Panc1 (cell line): Measurements from ENCODE around the gene EFNA5. TPM values are rescaled to one million over a fixed set of nuclear protein-coding genes. Genes with fewer than 3 reads are reported as not detected.

Source experiments
- ATAC-seq: fragments of 200-7000 bp; cut with Tn5 transposase; 2 replicates; pipeline ENCODE4 v1.9.1; 2020; ENCODE audit warnings: mild to moderate bottlenecking, moderate library complexity
- BruUV-seq: library from RNA; stranded (reverse); fragments of 400-500 nt; replicated peaks from 2 replicates; lab custom pipeline; 2021; lab: Mats Ljungman, UMichigan
- CTCF ChIA-PET: fragments of 300-600 bp; sonication (Branson Sonifier 250); formaldehyde crosslinking; loops from one replicate; lab custom pipeline; 2022; ENCODE audit warnings: antibody characterized with exemption; lab: Charles Lee
- POLR2A ChIA-PET: fragments of 300-600 bp; sonication (Branson Sonifier 250); formaldehyde crosslinking; loops from one replicate; lab custom pipeline; 2022; ENCODE audit warnings: antibody characterized with exemption; lab: Charles Lee
- DNase-seq: peaks from one replicate; pipeline ENCODE4 v3.0.0-alpha.2; 2010; ENCODE audit warnings: low read depth, low spot score
- H3K27ac ChIP-seq: 2 replicates; pipeline ENCODE4 v1.5.1; 2011; ENCODE audit warnings: mild to moderate bottlenecking, low read length, inconsistent platforms
- H3K27me3 ChIP-seq: fragments of 200-500 bp; sonication (Bioruptor generic); 2 replicates; pipeline ENCODE4 v1.6.0; 2014; ENCODE audit warnings: low read length, inconsistent platforms; ENCODE audit not compliant: control insufficient read depth, insufficient read depth
- H3K36me3 ChIP-seq: fragments of 200-500 bp; sonication (Bioruptor generic); 2 replicates; pipeline ENCODE4 v1.5.1; 2014; ENCODE audit warnings: inconsistent platforms, mild to moderate bottlenecking, low read length, moderate library complexity; ENCODE audit not compliant: control insufficient read depth, insufficient read depth
- H3K4me1 ChIP-seq: 2 replicates; pipeline ENCODE4 v1.5.1; 2011; ENCODE audit warnings: inconsistent platforms, mild to moderate bottlenecking, low read length, moderate library complexity; ENCODE audit not compliant: control insufficient read depth, insufficient read depth
- H3K4me3 ChIP-seq, 2 experiments: 2 replicates each; pipeline ENCODE4 v1.5.1; 2011 to 2012; ENCODE audit warnings: low read depth in 2 of 2, low read length in 2 of 2, mild to moderate bottlenecking in 2 of 2, inconsistent platforms in 1 of 2, moderate library complexity in 1 of 2
- H3K9me3 ChIP-seq: fragments of 200-500 bp; sonication (Bioruptor generic); 2 replicates; pipeline ENCODE4 v1.5.1; 2014; ENCODE audit warnings: low read depth, mild to moderate bottlenecking, inconsistent platforms, low read length, moderate library complexity; ENCODE audit not compliant: control insufficient read depth, insufficient read depth
- POLR2AphosphoS5 ChIP-seq: IDR thresholded peaks from 2 replicates; pipeline ENCODE4 v1.6.1; 2012; ENCODE audit warnings: mild to moderate bottlenecking, low read depth, low read length, moderate library complexity
- REST ChIP-seq, 2 experiments: IDR thresholded peaks; 2 replicates each; pipeline ENCODE4 v1.6.1; 2011 to 2012; ENCODE audit warnings: low read depth in 2 of 2, control low read depth in 1 of 2, low read length in 1 of 2, mild to moderate bottlenecking in 1 of 2, moderate library complexity in 1 of 2; ENCODE audit not compliant: insufficient read depth in 1 of 2
- SIN3A ChIP-seq: IDR thresholded peaks from 2 replicates; pipeline ENCODE4 v1.6.1; 2012; ENCODE audit warnings: low read depth, mild to moderate bottlenecking, low read length, moderate library complexity, borderline replicate concordance; ENCODE audit not compliant: insufficient read depth
- TCF7L2 ChIP-seq: IDR thresholded peaks from 2 replicates; pipeline ENCODE4 v1.6.1; 2011; ENCODE audit warnings: mild to moderate bottlenecking, low read depth, low read length, inconsistent platforms
- in situ Hi-C: cut with HindIII; loops from 2 replicates; pipeline ENCODE4 v1.10.0; 2016; ENCODE audit warnings: low sequenced_read_pairs, low pct_unique_long_range_greater_than_20kb
- intact Hi-C: fragments of 100-400 bp; cut with micrococcal nuclease; formaldehyde crosslinking; loops from one replicate; pipeline ENCODE4 v1.10.0; 2022; ENCODE audit not compliant: unreplicated experiment
- total RNA-seq: library from RNA; stranded (reverse); gene quantifications from one replicate; pipeline ENCODE4 v1.2.1, GENCODE V29; 2021; ENCODE audit not compliant: unreplicated experiment
- TF ChIP-seq, protein P1 (sequence below): fragments of 450-650 bp; IDR thresholded peaks from 2 replicates; pipeline ENCODE4 v1.5.1; 2017; ENCODE audit warnings: mild to moderate bottlenecking

EFNA5 gene
- total RNA-seq, 1 experiment from 2014 or later = 30.5 TPM

- DNase-seq = no peak
- ChIA-PET POLR2A (no interaction called here), CTCF (no interaction called here)
- in situ Hi-C loops = no loop called here
- intact Hi-C loops = no loop called here
- peak overlapping the region in 1 of 2 experiments; percentile 4; a peak in 1 of 4 replicates for H3K4me3 ChIP-seq
- ATAC-seq = no peak; the same call in 1 of the 2 replicates
- H3K4me1 ChIP-seq = peaks cover 39% of the 10 kb centered on the region
- H3K36me3 ChIP-seq = no peaks in the 10 kb centered on the region
- H3K9me3 ChIP-seq = no peaks in the 10 kb centered on the region
- H3K27me3 ChIP-seq = no peaks in the 10 kb centered on the region
- no TSS peak for BruUV-seq
- no peak for TF ChIP-seq REST (IDR thresholded peaks at IDR 0.05; ENCODE audit: insufficient read depth in 1 of 2, low read depth in 2 of 2, low read length in 1 of 2)
- TF ChIP-seq TCF7L2 = no peak
- TF ChIP-seq POLR2AphosphoS5 = no peak
- TF ChIP-seq, protein P1, sequence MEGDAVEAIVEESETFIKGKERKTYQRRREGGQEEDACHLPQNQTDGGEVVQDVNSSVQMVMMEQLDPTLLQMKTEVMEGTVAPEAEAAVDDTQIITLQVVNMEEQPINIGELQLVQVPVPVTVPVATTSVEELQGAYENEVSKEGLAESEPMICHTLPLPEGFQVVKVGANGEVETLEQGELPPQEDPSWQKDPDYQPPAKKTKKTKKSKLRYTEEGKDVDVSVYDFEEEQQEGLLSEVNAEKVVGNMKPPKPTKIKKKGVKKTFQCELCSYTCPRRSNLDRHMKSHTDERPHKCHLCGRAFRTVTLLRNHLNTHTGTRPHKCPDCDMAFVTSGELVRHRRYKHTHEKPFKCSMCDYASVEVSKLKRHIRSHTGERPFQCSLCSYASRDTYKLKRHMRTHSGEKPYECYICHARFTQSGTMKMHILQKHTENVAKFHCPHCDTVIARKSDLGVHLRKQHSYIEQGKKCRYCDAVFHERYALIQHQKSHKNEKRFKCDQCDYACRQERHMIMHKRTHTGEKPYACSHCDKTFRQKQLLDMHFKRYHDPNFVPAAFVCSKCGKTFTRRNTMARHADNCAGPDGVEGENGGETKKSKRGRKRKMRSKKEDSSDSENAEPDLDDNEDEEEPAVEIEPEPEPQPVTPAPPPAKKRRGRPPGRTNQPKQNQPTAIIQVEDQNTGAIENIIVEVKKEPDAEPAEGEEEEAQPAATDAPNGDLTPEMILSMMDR = no peak; the same call in 1 of the 2 replicates
- TF ChIP-seq SIN3A = no peak
- H3K27ac ChIP-seq = peak overlapping the region; percentile 67
Observed at GRCh38 chr5:107431536-107431935, 239.2 kb downstream of the EFNA5 start.

DNA sequence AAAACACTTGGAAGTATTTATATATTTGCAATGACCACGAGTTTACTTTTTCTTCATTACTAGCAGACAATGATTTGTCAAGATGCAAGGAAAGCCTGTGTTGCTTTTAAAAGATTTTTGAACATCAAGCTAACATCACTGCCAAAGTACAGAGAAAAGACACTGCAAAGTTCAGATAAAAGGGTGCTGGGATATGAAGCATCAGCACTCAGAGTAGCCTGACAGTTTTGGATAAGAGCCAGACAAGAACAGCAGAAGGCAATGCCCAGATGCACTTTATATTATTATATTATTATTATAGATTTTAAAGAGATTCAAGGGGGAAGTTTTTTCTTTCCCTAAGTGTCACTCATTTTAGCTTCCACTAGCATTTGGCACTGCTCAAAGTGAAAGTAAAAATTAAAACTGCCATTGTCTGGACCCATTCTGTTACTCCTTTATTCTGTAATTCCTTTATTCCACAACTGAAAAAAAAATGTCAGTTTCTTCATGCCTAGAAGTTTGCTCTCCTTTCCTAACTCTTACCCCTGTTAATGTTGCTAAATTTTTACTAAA is 240.6 kb downstream of the EFNA5 start:
- ATAC-seq (no peak), DNase-seq (no peak)
- H3K36me3 ChIP-seq = no peaks in the 10 kb centered on the region
- POLR2A ChIA-PET = no interaction called here
- TF ChIP-seq TCF7L2 = no peak
- no peak for TF ChIP-seq SIN3A
- TF ChIP-seq, protein P1 = no peak
- no peak for TF ChIP-seq REST (IDR thresholded peaks at IDR 0.05; ENCODE audit: insufficient read depth in 1 of 2, low read depth in 2 of 2, low read length in 1 of 2)
- H3K4me1 ChIP-seq = peaks cover 51% of the 10 kb centered on the region
- H3K27me3 ChIP-seq = no peaks in the 10 kb centered on the region
- intact Hi-C loops = no loop called here
- H3K27ac ChIP-seq = peak overlapping the region; percentile 77
- CTCF ChIA-PET = no interaction called here
- no peak overlapping the region for H3K4me3 ChIP-seq
- no peaks in the 10 kb centered on the region for H3K9me3 ChIP-seq
- in situ Hi-C loops = no loop called here
- BruUV-seq = no TSS peak
